Femur (tissue), 1 donor: Measurements from ENCODE around the gene TMEM86B.
"Not testable (repeated sequence)": the region's sequence is repeated elsewhere in the genome, so short reads cannot be mapped to it uniquely, and the experiment has no call there.

Experiments
- DNase-seq: peaks from one replicate; pipeline ENCODE4 v3.0.0-alpha.2; 2017

Gene TMEM86B

DNA sequence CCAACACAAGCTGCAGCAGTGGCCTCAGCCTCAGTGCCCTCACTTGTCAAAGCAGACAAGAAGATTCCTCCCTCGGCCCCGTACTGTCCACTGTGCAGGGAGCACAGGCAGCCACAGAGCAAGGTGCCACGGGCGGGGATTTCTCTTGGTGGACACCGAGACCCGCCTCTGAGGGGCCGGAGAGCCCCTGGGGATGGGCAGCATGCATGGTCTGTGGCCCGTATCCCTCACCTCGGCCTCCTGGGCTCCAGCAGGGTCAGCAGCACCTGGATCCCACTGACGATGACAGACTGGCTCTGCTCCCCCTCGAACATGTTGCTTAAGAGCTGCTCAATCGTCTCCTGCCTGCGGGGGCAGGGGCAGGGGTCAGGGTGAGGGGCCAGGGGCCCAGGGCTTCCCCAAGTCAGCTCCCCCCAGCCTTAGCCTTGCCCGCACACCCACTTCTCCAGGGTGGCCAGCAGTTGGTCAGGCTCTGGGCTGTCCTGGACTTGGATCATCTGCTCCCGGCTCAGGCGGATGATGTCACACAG, 13.4 kb upstream of the TMEM86B start:
- no peak for DNase-seq

DNA sequence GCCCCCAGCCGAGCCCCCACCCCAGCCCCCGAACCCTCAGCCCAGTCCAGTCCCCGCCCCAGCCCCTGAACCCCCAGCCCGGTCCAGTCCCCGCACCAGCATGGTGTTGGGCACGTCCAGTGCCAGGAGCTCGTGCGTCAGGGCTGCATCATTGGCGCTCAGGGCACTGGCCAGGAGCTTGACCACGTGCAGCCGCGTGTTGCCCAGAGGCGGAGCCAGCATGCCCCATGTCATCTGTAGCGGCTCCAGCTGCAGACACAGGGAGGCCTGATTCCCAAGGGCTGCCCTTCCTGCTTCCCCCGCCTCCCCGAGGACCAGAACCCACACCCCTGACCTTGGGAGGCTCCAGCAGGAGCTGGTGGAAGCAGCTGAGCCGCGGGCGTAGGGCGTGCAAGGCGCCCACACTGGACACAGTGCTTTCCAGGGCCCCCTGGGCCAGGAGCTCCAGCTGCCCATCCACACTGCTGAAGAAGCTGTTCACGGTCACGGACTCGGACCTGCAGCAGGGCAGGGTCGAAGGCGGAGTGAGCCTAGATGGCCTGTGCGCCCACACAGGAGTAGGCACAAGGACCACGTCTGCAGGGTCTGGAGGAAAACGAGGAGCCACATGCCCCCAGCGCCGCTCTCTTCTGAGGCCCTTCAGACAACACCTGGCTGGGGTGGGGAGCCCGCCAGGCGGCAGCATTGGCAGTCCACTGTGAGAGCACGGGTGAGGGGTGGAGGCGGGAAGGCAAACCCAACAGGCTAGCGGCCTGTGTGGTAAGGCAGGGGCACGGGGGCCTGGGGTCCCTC, 12.8 kb upstream of the TMEM86B start:
- no peak for DNase-seq

- no peak for DNase-seq
Measured at GRCh38 chr19:55240713-55241020, 12.1 kb upstream of the TMEM86B start.

DNA sequence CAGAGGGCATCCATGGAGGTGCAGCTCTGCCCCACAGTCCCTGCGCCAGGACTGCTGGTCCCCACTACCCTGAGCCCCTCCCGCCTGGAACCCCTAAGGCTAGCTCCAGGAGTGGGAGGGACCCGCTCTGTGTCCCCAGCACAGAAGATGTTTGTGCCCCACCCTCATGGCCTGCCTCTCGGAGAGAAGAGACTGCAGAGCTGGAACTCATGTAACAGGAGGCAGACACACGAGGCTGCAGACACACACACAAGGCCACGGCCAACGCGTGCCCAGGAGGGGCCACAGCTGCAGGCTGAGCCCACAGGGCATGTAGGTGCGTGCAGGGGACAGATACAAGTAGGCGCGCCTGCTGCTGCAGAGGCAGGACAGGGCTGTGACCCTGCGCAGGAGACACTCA, 10.4 kb upstream of the TMEM86B start:
- no peak for DNase-seq

- no peak for DNase-seq
Measured at GRCh38 chr19:55238030-55238429, 9.5 kb upstream of the TMEM86B start.

DNA sequence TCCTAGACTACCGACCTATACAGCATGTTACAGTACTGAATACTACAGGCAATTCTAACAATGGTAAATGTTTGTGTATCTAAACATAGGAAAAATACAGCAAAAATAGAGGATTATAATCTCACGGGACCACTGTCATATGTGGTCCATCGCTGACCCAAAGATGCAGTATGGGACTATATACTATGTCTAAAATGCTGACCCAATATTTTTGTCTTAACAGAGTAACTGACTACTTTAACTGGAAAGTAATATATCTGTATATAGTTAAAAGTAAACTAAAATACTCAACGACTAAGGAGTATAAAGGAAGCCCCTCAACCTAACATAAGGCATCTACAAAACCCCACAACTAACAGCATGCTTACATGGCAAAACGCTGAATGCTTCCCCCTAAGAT, 4.4 kb upstream of the TMEM86B start:
- no peak for DNase-seq

- DNase-seq = no peak
Measured at GRCh38 chr19:55232286-55232602, 3.7 kb upstream of the TMEM86B start.

DNA sequence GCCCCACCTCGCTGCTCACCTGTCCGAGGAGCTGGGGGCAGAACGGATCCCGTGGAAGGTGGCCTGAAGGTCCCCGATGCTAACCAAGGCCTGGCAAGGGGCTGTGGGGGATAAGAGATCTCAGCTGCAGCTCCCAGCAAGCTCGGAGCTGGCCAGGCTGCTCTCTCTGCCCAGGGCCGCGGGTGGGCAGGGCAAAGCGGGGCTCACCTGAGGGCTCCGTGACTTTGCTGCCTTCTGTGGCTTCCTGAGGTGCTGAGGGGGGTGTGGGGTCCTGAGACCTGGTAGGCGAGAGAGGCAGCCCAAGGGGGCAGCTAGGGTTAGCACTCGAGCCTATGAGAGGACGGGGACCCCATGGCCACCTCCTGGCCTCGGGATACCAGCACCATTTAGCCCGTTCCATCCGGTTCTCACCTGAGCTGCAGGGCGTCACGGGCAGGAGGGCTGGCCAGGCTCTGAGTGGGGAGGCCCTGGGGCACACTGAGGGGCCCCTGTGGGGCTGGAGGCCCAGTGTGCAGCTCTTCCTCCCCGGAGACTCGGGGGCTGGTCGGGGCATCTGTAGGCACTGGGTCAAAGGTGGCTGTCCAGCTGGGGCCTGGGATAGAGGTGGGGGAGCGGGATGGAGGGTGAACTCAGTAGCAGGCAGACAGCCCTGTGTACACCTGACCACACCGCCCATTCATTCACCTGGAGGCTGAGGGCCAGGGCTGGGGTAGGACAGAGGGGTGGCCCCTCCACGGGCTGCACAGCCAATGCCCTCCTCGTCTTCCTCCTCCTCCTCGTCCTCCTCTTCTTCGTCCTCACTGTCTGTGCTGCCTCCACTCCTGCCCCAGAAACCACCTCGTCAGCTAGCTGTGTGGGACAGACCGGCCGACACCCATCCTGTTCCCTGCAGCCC, 3.1 kb upstream of the TMEM86B start:
- no peak for DNase-seq

GRCh38 chr19:55230780-55231179, 2.2 kb upstream of the TMEM86B start:
- DNase-seq = no peak

DNA sequence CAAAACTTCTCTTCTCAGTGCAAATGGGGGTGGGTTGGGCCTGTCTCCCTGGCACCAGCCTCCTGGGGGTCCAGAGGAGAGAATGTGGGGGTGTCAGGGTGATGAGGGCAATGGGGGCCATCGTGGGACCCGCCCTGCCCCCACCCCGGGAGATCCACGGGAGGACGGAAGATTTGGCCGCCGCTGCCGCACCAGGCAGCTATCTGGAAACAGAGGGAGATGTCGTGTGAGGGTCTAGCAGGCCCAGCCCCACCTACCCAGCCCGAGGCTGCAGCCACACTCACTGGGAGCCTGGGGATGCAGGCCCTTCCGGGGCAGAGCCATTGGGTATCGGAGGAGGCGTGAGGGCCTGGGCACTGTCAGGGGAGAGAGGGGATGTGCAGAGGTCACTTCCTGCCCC, 1.8 kb upstream of the TMEM86B start:
- no peak for DNase-seq

DNA sequence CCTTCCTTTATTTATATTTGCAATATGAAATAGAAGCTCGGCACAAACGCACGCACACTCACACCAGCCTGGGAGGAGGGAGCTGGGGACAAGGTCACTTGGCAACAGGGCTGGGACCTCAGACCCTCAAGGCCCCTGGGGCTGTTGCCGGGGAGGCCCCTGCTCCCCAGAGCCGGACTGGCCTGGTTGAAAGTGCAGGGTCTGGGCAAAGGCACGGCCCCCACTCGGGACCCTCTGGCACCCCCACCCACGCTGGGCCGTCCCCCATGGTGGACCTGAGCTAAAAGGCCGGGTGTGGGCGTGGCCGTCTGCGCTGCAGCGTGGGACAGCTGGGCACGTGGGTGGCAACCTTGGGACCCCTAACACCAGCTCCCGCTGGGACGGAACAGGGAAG, 1.2 kb upstream of the TMEM86B start:
- DNase-seq = no peak

GRCh38 chr19:55229145-55229788, 704 bp upstream of the TMEM86B start:
- DNase-seq = no peak

- no peak for DNase-seq
Measured at GRCh38 chr19:55228015-55228391, 560 bp downstream of the TMEM86B start.

DNA sequence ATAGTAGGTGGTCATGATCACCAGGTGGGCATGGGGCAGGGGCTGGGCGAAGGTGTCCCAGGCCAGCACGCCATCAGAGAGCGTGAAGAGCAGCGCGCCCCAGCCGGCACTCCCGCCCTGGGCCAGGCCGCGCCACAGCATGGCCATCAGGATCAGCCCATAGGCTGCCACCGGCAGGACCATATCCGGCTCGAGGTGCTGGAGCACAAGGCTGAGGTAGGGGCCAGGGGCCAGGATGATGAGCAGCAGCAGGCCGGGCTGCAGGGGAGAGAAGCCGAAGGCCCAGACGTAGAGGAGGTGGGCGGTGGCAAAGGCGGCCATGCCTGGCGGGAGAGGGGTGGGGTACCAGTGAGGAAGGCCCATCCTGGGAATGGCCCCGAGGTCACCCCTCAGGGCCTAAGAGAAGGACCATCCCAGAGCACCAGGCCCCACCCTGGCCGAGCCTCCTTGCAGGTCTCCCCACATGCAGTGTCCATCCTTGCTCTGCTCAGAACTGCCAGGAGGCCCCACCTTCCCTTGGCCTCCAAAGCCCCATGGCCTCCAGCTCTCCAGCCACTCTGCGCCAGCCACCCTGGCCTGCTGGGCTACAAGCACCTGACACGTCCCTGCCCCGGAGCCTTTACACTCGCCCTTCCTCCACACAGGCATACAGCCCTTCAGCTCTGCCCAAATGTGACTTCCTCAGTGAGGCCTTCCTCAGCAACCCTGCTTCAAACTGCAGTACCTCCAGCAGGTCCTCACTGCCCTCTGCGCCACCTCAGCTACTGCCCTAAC, 1.1 kb downstream of the TMEM86B start:
- no peak for DNase-seq

DNA sequence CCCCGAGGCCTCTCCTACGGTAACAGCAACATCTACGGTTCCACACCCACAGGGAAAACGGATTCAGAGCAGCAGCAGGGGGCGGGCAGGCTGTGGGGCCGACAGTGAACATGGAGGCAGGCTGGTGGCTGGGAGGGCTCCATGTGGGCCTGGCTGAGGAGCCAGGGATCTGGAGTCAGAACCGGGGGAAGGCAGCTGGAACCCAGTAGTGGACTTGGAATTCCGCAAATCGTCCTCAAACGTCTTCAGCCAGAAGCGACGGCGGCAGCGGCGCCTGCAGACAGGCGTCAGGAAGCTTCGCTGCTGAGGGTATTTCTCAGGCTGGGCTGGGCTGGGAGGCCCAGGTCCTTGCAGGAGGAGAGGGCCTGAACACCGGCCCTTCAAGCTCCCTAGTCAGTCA, 1.8 kb downstream of the TMEM86B start:
- no peak for DNase-seq

DNA sequence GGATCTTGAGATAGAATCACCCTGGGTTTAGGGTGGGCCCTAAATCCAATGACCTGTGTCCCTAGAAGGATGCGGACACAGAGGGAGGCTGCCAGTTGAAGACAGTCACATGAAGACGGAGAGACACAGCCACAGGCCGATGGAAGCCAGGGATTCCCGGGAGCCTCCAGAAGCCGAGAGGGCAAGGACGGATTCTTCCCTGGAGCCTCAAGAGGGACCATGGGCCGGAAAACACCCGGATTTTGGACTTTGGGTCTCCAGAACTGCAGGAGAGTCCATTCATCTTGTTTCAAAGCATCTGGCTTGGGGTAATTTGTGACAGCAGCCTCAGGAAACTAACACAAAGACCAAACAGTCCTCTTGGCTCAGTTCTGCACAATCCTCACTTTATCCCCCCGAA, 2.3 kb downstream of the TMEM86B start:
- no peak for DNase-seq

DNA sequence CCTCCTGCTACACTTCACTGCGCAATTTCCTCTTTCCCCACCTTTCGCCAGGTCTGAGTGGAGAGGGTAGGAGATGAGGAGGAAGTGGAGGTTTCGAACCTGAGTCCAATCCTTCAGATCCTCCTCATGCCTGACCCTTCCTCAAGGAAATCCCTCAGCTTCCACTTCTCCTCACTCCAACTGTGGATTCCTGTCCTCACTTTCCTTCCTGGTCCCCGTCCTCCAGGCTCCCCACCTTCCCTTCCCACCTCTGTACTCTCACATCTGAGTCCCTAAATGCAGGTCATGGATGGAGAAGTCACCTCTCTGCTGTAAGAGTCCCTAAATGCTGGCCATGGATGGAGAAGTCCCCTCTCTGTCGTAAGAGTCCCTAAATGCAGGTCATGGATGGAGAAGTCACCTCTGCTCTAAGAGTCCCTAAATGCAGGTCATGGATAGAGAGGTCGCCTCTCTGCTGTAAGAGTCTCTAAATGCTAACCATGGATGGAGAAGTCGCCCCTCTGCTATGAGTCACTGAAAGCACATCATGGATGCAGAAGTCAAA, 3.1 kb downstream of the TMEM86B start:
- no peak for DNase-seq

GRCh38 chr19:55224679-55225414, 3.7 kb downstream of the TMEM86B start:
- not testable (repeated sequence) for DNase-seq

GRCh38 chr19:55224038-55224665, 4.4 kb downstream of the TMEM86B start:
- DNase-seq = no peak

DNA sequence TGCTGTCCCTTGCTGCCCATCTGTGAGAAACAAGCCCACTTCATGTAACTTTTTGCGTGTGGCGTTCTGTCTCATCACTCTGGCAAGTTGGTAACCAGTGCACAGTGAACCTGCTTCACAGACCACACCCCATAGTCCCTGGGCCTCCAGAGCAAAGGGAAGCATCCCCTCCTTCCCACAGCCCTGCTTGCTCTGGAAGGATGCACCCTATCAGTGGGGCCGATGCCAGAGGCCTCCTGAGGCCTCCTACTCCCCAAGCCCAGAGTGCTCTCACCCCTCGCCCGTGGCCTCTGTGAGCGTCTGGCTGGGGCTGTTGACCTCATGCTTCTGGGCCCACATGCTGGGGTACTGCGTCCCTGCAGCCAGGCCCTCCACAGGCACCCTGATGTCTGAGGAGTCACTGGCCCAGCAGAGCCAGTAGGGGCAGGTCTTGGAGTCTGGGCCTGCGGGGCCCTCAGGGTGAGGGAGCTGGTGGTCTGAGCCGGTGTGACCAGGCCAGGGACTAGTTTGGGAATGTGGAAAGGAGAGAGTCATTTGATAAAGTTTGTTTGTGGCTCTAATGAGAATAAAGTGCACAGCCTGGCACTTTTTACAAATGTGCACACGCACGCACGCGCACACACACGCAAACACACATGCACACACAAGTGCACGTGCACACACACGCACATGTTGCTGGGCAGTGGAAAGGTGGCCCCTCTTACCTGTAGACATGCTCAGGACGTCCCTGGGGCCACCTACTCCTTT, 5.1 kb downstream of the TMEM86B start:
- no peak for DNase-seq

DNA sequence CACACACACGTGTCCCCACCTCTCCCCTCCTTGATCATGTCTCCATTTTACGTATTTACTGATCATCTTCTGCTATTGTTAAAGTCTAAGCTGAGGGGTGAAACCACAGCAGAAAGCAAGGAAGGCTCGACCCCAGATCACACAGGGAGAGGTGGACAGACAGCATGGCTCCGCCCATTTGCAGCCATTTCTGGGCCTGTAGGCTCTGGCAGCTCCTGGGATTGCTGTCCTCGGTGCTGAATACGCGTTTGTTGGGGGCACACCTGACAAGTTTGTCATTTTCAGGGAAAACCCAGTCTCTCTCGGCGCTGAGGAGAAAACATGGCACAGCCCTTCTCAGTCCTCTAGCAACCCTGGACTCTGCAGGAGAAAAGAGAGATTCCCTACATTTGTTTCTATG, 8.0 kb downstream of the TMEM86B start:
- DNase-seq = no peak
